AG04450 (cell line): Measurements from ENCODE around the gene TMEM175. TPM values are rescaled to one million over a fixed set of nuclear protein-coding genes. Genes with fewer than 3 reads are reported as not detected.
A peak's percentile ranks its signal among the peaks of the same experiment; 100 is the strongest.

Experiments
- CTCF ChIA-PET: fragments of 300-600, 350-600 bp; formaldehyde crosslinking; extraction: SDS; loops from one replicate; lab custom pipeline; 2022; ENCODE audit warnings: antibody characterized with exemption, inconsistent platforms; lab: Charles Lee
- POLR2A ChIA-PET: fragments of 350-600 bp; formaldehyde crosslinking; extraction: SDS; loops from one replicate; lab custom pipeline; 2021; ENCODE audit warnings: antibody characterized with exemption, inconsistent platforms; lab: Yijun Ruan, JAX
- DNase-seq: peaks from one replicate; pipeline ENCODE4 v3.0.0-alpha.2; 2011; ENCODE audit warnings: low read depth, low spot score
- H3K27ac ChIP-seq: one replicate; pipeline ENCODE4 v1.5.1; 2012; ENCODE audit warnings: low read depth, low read length, control low read depth
- H3K27me3 ChIP-seq: one replicate; pipeline ENCODE4 v1.6.0; 2012; ENCODE audit warnings: low read length; ENCODE audit not compliant: control insufficient read depth, insufficient read depth
- H3K4me3 ChIP-seq: 2 replicates; pipeline ENCODE4 v1.5.1; 2011; ENCODE audit warnings: mild to moderate bottlenecking, low read depth, low read length, control low read depth
- H3K9me3 ChIP-seq: 2 replicates; pipeline ENCODE4 v1.5.1; 2012; ENCODE audit warnings: low read length; ENCODE audit not compliant: control insufficient read depth, insufficient read depth
- CTCF ChIP-seq: IDR thresholded peaks from 2 replicates; pipeline ENCODE4 v1.5.1; 2011; ENCODE audit warnings: low read depth, low read length, control low read depth, inconsistent platforms
- polyA minus RNA-seq: library from RNA; depleted of rRNA, polyadenylated mRNA; stranded (reverse); fragments of >200 nt; gene quantifications from 2 replicates; pipeline ENCODE4 v1.2.3, GENCODE V29; 2011; rRNA and poly(A)+ RNA removed
- polyA plus RNA-seq: library from polyadenylated mRNA; depleted of rRNA; stranded (reverse); fragments of >200 nt; gene quantifications from 2 replicates; pipeline ENCODE4 v1.2.3, GENCODE V29; 2011; rRNA removed

TMEM175 gene, protein sequence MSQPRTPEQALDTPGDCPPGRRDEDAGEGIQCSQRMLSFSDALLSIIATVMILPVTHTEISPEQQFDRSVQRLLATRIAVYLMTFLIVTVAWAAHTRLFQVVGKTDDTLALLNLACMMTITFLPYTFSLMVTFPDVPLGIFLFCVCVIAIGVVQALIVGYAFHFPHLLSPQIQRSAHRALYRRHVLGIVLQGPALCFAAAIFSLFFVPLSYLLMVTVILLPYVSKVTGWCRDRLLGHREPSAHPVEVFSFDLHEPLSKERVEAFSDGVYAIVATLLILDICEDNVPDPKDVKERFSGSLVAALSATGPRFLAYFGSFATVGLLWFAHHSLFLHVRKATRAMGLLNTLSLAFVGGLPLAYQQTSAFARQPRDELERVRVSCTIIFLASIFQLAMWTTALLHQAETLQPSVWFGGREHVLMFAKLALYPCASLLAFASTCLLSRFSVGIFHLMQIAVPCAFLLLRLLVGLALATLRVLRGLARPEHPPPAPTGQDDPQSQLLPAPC
- 27.9 and 31.8 TPM in 2 replicates for polyA plus RNA-seq
- polyA minus RNA-seq: 17.2 and 25.7 TPM in 2 replicates

GRCh38 chr4:931960-932712, at the start of gene TMEM175, which contains the start of gene GAK:
TSS of gene TMEM175 (plus strand) at chr4:932460. CDS start at chr4:947740, 15,280 bp downstream.
TSS of gene GAK (minus strand) at chr4:932316. CDS start at chr4:932187, 129 bp downstream.
- POLR2A ChIA-PET: interaction anchor here (1.4 kb wide), 3 partner anchors 41 to 151 kb away, joined by 3 to 4 read pairs (median 3); partner anchors contain the start of gene DGKQ
- CTCF ChIA-PET: no interaction called here
- peak within 1 kb of the TSS; percentile 57 for H3K27ac ChIP-seq
- no peaks in the 10 kb centered on the region for H3K27me3 ChIP-seq
- H3K4me3 ChIP-seq: peak within 1 kb of the TSS; percentile 94
- TF ChIP-seq CTCF: no peak
- H3K9me3 ChIP-seq: no peaks in the 10 kb centered on the region; the same call in 1 of the 2 replicates
- DNase-seq: peak; percentile 85

DNA sequence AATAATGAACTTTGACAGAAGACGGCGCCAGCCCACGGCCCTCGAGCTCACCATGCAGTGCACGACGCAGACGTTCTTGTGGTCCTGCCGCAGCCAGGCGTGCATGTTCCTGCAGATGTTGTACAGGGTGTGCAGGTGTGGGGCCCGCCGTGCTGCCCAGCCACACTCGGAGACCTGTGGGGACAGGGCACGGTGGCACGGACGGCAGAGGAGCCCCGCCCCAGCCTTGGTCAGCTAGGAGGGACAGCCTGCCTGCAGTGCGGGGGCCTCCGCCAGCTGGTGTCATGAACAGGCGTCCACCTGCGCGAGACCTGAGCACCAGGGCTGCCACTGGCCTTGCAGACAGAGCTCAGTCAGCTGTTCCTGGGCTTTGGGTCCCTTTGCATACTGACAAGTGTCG, 49.6 kb upstream of the TMEM175 start:
- Histone ChIP-seq H3K9me3 (no peaks in the 10 kb centered on the region; the same call in 1 of the 2 replicates), H3K27me3 (no peaks in the 10 kb centered on the region), H3K27ac (no peak overlapping the region), H3K4me3 (no peak overlapping the region)
- no peak for TF ChIP-seq CTCF
- CTCF ChIA-PET: no interaction called here
- DNase-seq: no peak
- POLR2A ChIA-PET: no interaction called here

DNA sequence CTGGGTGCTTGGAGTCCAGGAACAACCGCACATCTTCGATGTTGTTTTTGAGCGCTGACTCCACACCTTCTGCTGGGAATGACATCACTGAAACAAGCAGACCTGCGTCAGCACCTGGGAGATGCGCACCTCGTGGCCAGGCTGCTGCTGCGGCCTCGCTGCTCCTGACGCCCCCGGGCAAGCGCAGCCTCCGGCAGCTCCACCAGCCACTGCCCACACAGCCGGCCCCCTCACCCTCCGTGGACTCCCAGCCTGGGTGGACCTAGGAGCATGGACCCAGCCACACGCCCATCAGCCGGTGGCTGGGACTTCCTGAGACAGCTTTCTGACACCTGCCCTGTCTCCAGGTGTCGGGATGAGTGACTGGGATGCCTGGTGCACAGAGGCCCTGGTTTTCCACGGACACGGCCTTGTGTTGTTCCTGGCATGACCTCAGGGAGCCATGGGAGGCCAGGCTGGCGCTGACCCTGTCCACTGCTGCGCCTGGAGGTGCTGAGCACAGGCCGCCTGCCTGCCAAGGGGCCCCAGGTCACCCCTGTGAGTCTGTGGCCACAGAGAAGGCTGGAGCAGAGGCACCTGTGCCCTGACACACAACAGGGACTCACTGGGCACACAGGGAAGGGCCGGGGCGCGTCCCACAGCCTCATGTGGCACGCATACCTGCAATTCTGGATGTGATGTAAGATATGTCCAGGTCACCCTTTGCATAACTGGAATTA, 48.7 kb upstream of the TMEM175 start:
- TF ChIP-seq CTCF: no peak
- Histone ChIP-seq H3K9me3 (peaks cover 7% of the 10 kb centered on the region; the same call in 1 of the 2 replicates), H3K27me3 (no peaks in the 10 kb centered on the region), H3K4me3 (no peak overlapping the region), H3K27ac (no peak overlapping the region)
- no peak for DNase-seq
- POLR2A ChIA-PET: no interaction called here
- CTCF ChIA-PET: no interaction called here

DNA sequence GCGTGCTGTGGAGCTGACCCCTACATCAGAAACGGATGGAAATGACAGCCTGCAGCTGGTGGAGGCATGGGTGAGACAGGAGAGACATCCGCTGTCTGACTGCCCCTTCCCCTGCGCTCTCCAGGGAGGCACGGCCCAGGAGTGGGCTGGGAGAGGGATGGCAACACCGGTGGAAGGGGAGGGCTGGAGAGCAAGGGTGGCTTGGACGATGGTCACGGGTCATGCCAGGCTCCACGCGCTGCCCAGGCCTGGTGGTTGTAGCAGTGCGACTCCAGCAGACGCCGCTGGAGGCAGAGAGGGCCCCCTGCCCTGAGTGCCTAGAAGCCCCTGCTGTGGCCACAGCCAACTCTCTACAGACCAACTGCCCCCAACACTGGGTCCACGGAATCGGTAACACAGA, 48.0 kb upstream of the TMEM175 start:
- no peaks in the 10 kb centered on the region for H3K27me3 ChIP-seq
- H3K4me3 ChIP-seq: no peak overlapping the region
- DNase-seq: no peak
- H3K27ac ChIP-seq: no peak overlapping the region
- CTCF ChIA-PET: no interaction called here
- no peak for TF ChIP-seq CTCF
- POLR2A ChIA-PET: no interaction called here
- H3K9me3 ChIP-seq: peaks cover 12% of the 10 kb centered on the region; the same call in 1 of the 2 replicates
